A673 (cell line): Measurements from ENCODE around the gene FOXC1. TPM values are rescaled to one million over a fixed set of nuclear protein-coding genes. Genes with fewer than 3 reads are reported as not detected.

Experiments used
- BruUV-seq: library from RNA; stranded (reverse); fragments of 400-500 nt; replicated peaks from 2 replicates; lab custom pipeline; 2021; lab: Mats Ljungman, UMichigan
- CTCF ChIA-PET: fragments of 300-600 bp; sonication (Branson Sonifier 250); formaldehyde crosslinking; loops from one replicate; lab custom pipeline; 2022; ENCODE audit warnings: antibody characterized with exemption; lab: Charles Lee
- POLR2A ChIA-PET: fragments of 300-600 bp; sonication (Branson Sonifier 250); formaldehyde crosslinking; loops from one replicate; lab custom pipeline; 2022; ENCODE audit warnings: antibody characterized with exemption; ENCODE audit not compliant: low non-redundant PET; lab: Charles Lee
- DNase-seq: peaks from one replicate; pipeline ENCODE4 v3.0.0-alpha.2; 2015; ENCODE audit warnings: low spot score
- H3K27ac ChIP-seq: fragments of 200-600 bp; sonication (generic); 2 replicates; pipeline ENCODE4 v1.5.1; 2016; ENCODE audit warnings: mixed run types, low read depth, mild to moderate bottlenecking, mixed read lengths, antibody characterized with exemption, low read length; ENCODE audit not compliant: poor library complexity, severe bottlenecking
- H3K27me3 ChIP-seq: fragments of 200-600 bp; sonication (generic); replicated peaks from 2 replicates; pipeline ENCODE4 v1.6.1; 2017; ENCODE audit warnings: mixed run types, low read depth, mild to moderate bottlenecking, mixed read lengths, antibody characterized with exemption, low read length; ENCODE audit not compliant: insufficient read depth, poor library complexity
- H3K36me3 ChIP-seq: fragments of 200-600 bp; sonication (generic); 2 replicates; pipeline ENCODE4 v1.6.1; 2016; ENCODE audit warnings: mixed run types, mild to moderate bottlenecking, mixed read lengths, antibody characterized with exemption, low read length; ENCODE audit not compliant: insufficient read depth, poor library complexity, severe bottlenecking
- H3K4me1 ChIP-seq: fragments of 200-600 bp; sonication (generic); 2 replicates; pipeline ENCODE4 v1.6.1; 2017; ENCODE audit warnings: mixed run types, mild to moderate bottlenecking, mixed read lengths, antibody characterized with exemption, low read length; ENCODE audit not compliant: insufficient read depth, poor library complexity, severe bottlenecking
- H3K4me3 ChIP-seq: fragments of 200-600 bp; sonication (generic); 2 replicates; pipeline ENCODE4 v1.5.1; 2016; ENCODE audit warnings: low read depth, mixed run types, mild to moderate bottlenecking, mixed read lengths, low read length; ENCODE audit not compliant: poor library complexity, severe bottlenecking
- H3K9me3 ChIP-seq: fragments of 200-600 bp; sonication (generic); 2 replicates; pipeline ENCODE4 v1.6.1; 2016; ENCODE audit warnings: mixed run types, low read depth, mild to moderate bottlenecking, mixed read lengths, antibody characterized with exemption, low read length; ENCODE audit not compliant: poor library complexity, severe bottlenecking
- EZH2 ChIP-seq: fragments of 200-600 bp; sonication (generic); IDR thresholded peaks from 2 replicates; pipeline ENCODE4 v1.6.1; 2017; ENCODE audit warnings: borderline replicate concordance, low read depth, mild to moderate bottlenecking, mixed read lengths, antibody characterized with exemption, low read length; ENCODE audit not compliant: poor library complexity, severe bottlenecking
- intact Hi-C: fragments of 100-400 bp; cut with micrococcal nuclease; formaldehyde crosslinking; loops from one replicate; pipeline ENCODE4 v1.10.0; 2022; ENCODE audit not compliant: unreplicated experiment
- total RNA-seq: library from RNA; stranded (reverse); gene quantifications from 2 replicates; pipeline ENCODE4 v1.2.3, GENCODE V29; 2021
- TF ChIP-seq, protein P1 (sequence below): fragments of 300-800, 200-600 bp; sonication (generic); conservative IDR thresholded peaks from 2 replicates; pipeline ENCODE4 v1.5.1; 2017; ENCODE audit warnings: low read depth, mild to moderate bottlenecking, antibody characterized with exemption, low read length, moderate library complexity, mixed read lengths

FOXC1 gene
- total RNA-seq, 1 experiment from 2014 or later = 0.49 TPM

DNA sequence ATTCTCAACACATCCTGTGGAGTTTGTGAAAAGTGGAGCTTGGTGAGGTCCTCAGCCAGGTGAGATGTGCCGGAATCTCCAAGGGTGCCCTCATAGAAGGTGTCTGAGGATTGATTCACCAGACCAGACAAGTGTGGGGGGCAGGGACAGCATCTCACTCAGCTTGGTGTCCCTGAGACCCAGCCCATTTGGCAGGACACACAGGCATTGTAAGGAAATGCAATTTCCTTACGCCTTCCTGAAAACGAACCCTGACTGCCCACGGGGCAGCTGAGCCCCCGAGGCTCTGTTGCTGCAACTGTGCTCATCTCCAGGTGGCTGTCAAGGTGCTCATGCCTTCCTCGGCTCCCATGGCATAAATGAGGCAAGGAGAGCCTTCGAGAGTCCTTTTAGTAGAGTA, 33.4 kb downstream of the FOXC1 start:
- ChIA-PET CTCF (no interaction called here), POLR2A (no interaction called here)
- BruUV-seq = no TSS peak
- intact Hi-C loops = no loop called here
- Histone ChIP-seq H3K9me3 (no peaks in the 10 kb centered on the region), H3K36me3 (no peaks in the 10 kb centered on the region), H3K4me3 (no peak overlapping the region), H3K4me1 (no peaks in the 10 kb centered on the region), H3K27ac (no peak overlapping the region), H3K27me3 (no peaks in the 10 kb centered on the region)
- DNase-seq = no peak
- TF ChIP-seq, protein P1, sequence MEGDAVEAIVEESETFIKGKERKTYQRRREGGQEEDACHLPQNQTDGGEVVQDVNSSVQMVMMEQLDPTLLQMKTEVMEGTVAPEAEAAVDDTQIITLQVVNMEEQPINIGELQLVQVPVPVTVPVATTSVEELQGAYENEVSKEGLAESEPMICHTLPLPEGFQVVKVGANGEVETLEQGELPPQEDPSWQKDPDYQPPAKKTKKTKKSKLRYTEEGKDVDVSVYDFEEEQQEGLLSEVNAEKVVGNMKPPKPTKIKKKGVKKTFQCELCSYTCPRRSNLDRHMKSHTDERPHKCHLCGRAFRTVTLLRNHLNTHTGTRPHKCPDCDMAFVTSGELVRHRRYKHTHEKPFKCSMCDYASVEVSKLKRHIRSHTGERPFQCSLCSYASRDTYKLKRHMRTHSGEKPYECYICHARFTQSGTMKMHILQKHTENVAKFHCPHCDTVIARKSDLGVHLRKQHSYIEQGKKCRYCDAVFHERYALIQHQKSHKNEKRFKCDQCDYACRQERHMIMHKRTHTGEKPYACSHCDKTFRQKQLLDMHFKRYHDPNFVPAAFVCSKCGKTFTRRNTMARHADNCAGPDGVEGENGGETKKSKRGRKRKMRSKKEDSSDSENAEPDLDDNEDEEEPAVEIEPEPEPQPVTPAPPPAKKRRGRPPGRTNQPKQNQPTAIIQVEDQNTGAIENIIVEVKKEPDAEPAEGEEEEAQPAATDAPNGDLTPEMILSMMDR = no peak
- no peak for TF ChIP-seq EZH2

DNA sequence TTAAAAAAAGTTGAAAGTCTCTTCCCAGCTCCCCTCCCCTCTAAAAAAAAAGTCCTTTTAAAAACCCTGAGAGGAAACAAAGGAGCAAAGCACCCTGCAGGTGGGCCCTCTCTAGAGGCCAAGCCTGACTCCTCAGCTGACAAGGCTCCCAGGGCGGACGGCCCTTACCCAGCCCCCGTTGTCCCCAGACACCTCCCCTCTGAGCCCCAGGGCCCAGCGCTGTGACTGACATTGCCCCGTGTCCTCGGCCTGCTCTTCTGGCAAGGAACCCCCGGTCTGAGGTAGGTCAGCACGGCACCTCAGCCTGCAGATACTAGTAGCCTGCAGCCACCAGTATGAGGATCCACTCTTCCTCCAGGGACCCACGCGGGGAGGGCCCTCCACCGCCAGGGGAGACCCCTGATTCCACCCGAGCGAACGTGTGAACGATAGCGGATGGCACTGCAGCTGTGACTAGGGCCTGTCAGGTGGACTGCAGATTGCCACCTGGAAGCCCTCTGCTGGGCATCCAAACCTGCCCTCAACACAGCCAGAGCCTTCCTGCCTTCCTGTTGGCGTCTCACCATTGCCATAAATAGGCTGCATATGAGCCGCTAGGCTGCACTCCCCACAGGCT, 34.2 kb downstream of the FOXC1 start:
- Histone ChIP-seq H3K9me3 (no peaks in the 10 kb centered on the region), H3K36me3 (no peaks in the 10 kb centered on the region), H3K27me3 (no peaks in the 10 kb centered on the region), H3K4me3 (no peak overlapping the region), H3K4me1 (no peaks in the 10 kb centered on the region), H3K27ac (no peak overlapping the region)
- POLR2A ChIA-PET = no interaction called here
- no TSS peak for BruUV-seq
- TF ChIP-seq EZH2 = no peak
- TF ChIP-seq, protein P1 = no peak
- CTCF ChIA-PET = no interaction called here
- intact Hi-C loops = no loop called here
- no peak for DNase-seq

DNA sequence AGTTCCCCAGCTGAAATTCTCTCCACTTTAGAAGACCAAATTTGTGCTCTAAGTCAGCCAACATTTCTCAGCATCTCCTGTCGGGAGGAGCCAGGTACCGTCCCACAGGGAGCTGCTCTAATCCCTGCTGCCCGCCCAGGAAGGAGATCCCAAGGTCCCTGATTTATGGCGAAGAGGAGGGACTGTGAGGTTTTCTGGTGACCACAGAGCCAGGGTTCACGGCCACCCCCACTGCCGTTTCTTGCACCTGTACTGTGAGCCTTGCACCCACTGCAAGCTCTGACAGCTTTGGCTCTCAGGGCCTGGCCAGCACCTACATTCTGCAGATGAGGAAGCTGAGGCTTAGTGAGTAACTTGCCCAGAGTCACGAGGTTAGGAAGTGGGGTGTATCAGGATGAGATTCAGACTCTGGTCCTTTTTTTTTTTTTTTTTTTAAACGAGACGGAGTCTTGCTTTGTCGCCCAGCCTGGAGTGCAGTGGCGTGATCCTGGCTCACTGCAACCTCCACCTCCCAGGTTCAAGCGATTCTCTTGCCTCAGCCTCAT, 34.9 kb downstream of the FOXC1 start:
- CTCF ChIA-PET = no interaction called here
- no peaks in the 10 kb centered on the region for H3K36me3 ChIP-seq
- intact Hi-C loops = no loop called here
- no peak for DNase-seq
- no peak overlapping the region for H3K4me3 ChIP-seq
- no TSS peak for BruUV-seq
- POLR2A ChIA-PET = no interaction called here
- no peak overlapping the region for H3K27ac ChIP-seq
- H3K27me3 ChIP-seq = no peaks in the 10 kb centered on the region
- H3K4me1 ChIP-seq = no peaks in the 10 kb centered on the region
- TF ChIP-seq, protein P1 = no peak
- TF ChIP-seq EZH2 = no peak
- H3K9me3 ChIP-seq = no peaks in the 10 kb centered on the region
